RWPE1 (cell line): ENCODE data around the gene IQCK.

Experiments
- CTCF ChIA-PET: fragments of 350-600 bp; sonication (Branson Sonifier 250); formaldehyde crosslinking; extraction: SDS; loops from one replicate; lab custom pipeline; 2021; lab: Yijun Ruan, JAX
- POLR2A ChIA-PET: fragments of 400-600 bp; formaldehyde crosslinking; extraction: SDS; loops from one replicate; lab custom pipeline; 2020; ENCODE audit warnings: antibody characterized with exemption; ENCODE audit not compliant: low non-redundant PET; lab: Yijun Ruan, JAX
- DNase-seq: peaks from one replicate; pipeline ENCODE4 v3.0.0; 2012; ENCODE audit warnings: low spot score
- H3K27ac ChIP-seq: fragments of 450-650 bp; 2 replicates; pipeline ENCODE4 v1.5.1; 2017
- CTCF ChIP-seq: fragments of 450-650 bp; conservative IDR thresholded peaks from 2 replicates; pipeline ENCODE4 v1.5.1; 2017; ENCODE audit warnings: low read depth, mild to moderate bottlenecking

Gene IQCK

GRCh38 chr16:19841184-19841583, 123.1 kb downstream of the IQCK start:
- H3K27ac ChIP-seq, result no peak overlapping the region
- TF ChIP-seq CTCF, result no peak
- no peak for DNase-seq
- ChIA-PET POLR2A (no interaction called here), CTCF (interaction anchor here (0.6 kb wide), 1 partner anchor 68 kb away, joined by 4 read pairs; no protein-coding TSS in a partner anchor)

- POLR2A ChIA-PET, result no interaction called here
These were observed 124.5 kb downstream of the IQCK start for GRCh38 chr16:19842426-19843157.

GRCh38 chr16:19843371-19843770, 125.3 kb downstream of the IQCK start:
- no peak overlapping the region for H3K27ac ChIP-seq
- CTCF ChIA-PET, result no interaction called here

More at GRCh38 chr16:19842426-19843157, 124.5 kb downstream of the IQCK start:
- TF ChIP-seq CTCF, result no peak
- no peak overlapping the region for H3K27ac ChIP-seq
- CTCF ChIA-PET, result no interaction called here
- DNase-seq, result no peak

GRCh38 chr16:19844945-19845641, 127.0 kb downstream of the IQCK start:
- ChIA-PET CTCF (interaction anchor here (0.6 to 0.7 kb wide), 2 partner anchors 18 to 104 kb away, joined by 4 read pairs; no protein-coding TSS in a partner anchor), POLR2A (no interaction called here)
- no peak overlapping the region for H3K27ac ChIP-seq
- DNase-seq, result no peak
- no peak for TF ChIP-seq CTCF

More at GRCh38 chr16:19843371-19843770, 125.3 kb downstream of the IQCK start:
- no peak for DNase-seq
- POLR2A ChIA-PET, result no interaction called here
- no peak for TF ChIP-seq CTCF

- POLR2A ChIA-PET, result no interaction called here
- no peak overlapping the region for H3K27ac ChIP-seq
- CTCF ChIA-PET, result no interaction called here
- TF ChIP-seq CTCF, result no peak
- no peak for DNase-seq
These were observed 128.4 kb downstream of the IQCK start for GRCh38 chr16:19846436-19846835.

GRCh38 chr16:19848756-19849155, 130.7 kb downstream of the IQCK start:
- CTCF ChIA-PET, result no interaction called here

More at GRCh38 chr16:19848756-19849155, 130.7 kb downstream of the IQCK start:
- POLR2A ChIA-PET, result no interaction called here
- no peak for DNase-seq
- no peak overlapping the region for H3K27ac ChIP-seq
- no peak for TF ChIP-seq CTCF
